A549 treated with ZK216348 at 1 μM for 4 hours (cell line): ENCODE data around the gene ITGB3. TPM values are rescaled to one million over a fixed set of nuclear protein-coding genes. Genes with fewer than 3 reads are reported as not detected.

Experiments
- total RNA-seq: library from RNA; stranded (reverse); fragments of 200-300 nt; extraction: Qiagen RNA extraction; gene quantifications from 5 replicates; pipeline ENCODE4 v1.2.3, GENCODE V29; 2022; ENCODE audit warnings: low read depth

ITGB3 gene
- 2.7 to 5.7 TPM (median 4.7 TPM) in 5 replicates for total RNA-seq

DNA sequence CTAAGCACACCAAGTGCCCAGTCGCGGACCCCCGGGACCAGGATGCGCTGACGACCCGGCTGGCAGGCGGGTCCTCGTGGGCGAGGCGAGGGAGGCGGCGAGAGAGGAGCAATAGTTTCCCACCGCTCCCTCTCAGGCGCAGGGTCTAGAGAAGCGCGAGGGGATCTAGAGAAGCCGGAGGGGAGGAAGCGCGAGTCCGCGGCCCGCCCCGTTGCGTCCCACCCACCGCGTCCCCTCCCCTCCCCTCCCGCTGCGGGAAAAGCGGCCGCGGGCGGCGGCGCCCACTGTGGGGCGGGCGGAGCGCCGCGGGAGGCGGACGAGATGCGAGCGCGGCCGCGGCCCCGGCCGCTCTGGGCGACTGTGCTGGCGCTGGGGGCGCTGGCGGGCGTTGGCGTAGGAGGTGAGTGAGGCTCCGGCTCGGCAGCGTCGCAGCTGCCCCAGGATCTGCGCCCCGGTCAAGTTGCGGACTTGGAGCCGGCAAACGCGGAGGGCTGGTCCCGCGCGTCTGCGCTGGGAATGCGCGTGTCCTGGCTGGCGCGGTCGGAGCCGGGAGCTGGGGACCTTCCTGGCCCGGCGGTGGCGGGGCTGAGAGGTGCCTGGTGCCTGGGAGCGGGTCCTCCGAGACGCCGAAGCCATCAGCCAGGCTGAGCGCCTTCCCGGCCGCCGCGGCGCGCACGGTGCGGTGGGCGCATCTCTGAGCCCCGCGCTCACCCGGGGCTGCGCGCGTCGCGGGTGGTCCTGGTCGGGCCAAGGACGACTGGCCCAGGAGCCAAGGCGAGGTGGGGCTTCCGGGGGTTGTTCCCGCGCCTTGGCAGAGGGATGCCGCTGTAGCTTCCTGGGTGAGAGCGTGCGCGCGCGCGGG, at the start of gene ITGB3:
Gene ITGB3 (plus strand): TSS at position 287 of the 862 bp plus-strand sequence. CDS start 35 bp downstream, at position 322.

DNA sequence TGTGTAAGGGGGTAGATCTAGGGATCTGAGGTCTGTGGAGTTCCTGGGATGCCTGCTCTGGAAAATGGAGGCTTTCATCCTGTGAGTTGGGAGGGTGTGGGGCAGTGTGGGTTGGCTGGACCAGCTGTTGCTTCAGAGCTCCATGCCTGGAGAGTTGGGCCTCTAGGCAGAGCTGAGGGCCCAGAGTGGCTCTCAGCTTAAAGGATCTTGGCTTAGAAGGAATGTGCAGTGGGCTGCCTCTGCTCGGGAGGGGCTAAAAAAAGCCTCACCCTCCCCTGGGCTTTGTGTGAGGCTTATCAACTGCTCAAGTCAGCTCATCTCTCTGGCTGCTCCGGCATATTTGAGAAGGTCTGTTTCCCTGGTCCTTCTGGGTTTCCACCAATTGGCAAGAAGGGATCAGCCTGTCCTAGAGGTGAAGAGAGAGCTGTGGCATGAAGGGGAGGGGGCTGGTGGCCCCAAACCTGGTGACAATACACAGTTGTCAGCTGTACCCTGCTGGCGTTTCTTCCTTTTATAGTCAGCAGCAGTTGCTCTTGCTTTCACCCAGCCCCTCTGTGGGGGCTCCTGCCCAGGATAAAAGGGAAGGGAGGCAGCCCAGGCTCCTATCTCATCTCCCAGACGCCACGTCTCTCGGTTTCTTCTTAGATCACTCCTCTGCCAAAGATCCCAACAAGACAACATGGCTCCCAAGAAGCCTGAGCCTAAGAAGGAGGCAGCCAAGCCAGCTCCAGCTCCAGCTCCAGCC, 44.7 kb upstream of the ITGB3 start, which contains the start of gene MYL4:
Gene MYL4 (plus strand): TSS at position 605 of the 745 bp plus-strand sequence. CDS start 75 bp downstream, at position 680.

DNA sequence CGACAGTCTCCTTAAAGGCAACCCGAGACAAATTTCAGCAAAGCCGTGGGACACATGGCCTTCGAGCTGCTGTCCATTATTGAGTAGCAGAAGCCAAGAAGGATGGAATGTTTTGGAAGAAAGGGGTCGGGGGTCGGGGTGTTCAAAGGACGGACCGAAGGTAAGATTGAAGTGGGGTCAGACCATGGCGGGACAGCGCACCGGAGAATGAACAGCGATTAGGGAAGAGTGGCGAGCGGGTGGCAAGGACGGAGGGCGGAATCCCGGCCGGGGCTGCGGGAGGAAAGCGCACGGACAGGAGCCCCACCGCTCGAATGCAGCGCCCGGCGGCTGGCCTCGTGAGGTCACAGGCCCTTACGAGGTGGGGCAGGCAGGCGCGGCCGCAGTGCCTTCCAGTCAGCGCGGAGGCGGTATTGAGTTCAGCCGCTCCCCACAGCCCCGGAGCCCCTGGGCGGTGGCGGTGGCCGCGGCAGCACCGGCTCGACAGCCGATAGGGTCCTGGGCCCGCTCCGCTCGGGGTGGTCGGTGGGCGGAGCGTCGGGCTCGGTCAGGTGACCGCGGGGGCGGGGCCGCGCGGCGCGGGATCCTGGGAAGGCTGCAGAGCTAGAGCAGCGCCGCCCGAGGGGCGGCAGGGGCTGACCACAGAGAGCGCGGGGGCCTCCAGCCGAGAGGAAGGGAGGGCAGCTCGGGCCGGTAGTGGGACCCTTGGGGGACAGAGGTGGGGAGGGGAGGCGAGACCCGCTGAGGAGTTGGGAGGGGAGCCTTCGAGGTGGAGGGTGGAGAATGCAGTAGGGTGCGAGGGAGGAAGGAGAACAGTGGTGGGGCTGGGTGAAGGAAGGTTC, 70.0 kb downstream of the ITGB3 start, which contains the start of gene EFCAB13:
Gene EFCAB13 (plus strand): TSS at position 574 of the 842 bp plus-strand sequence. CDS start 4,399 bp downstream, outside the sequence.

Other genes with a start within 250 kb of the ITGB3 start
- gene CDC27, start 64.5 kb upstream of the ITGB3 start, total RNA-seq = 69.0 to 95.8 TPM (median 84.3 TPM) in 5 replicates
- 0.33 TPM in 2 of 5 replicates, not detected in the others for gene MYL4, start 44.5 kb upstream of the ITGB3 start, total RNA-seq
- 0.68 to 3.4 TPM (median 2.6 TPM) in 5 replicates for gene EFCAB13, start 70.1 kb downstream of the ITGB3 start, total RNA-seq